Activated naive CD4-positive, alpha-beta T cell treated with anti-CD3 and anti-CD28 coated beads, Interleukin-2, amount 50 U/mL, for 24 hours (primary cell): Measurements from ENCODE around the gene TCEANC2.

Experiments
- H3K27ac Mint-ChIP-seq: one replicate; pipeline ENCODE4 v1.8.0; 2021; ENCODE audit warnings: mild to moderate bottlenecking, mixed read lengths
- H3K27me3 Mint-ChIP-seq: one replicate; pipeline ENCODE4 v1.8.0; 2021; ENCODE audit warnings: mixed read lengths
- H3K36me3 Mint-ChIP-seq: one replicate; pipeline ENCODE4 v1.8.0; 2021; ENCODE audit warnings: mixed read lengths
- H3K4me1 Mint-ChIP-seq: one replicate; pipeline ENCODE4 v1.8.0; 2021; ENCODE audit warnings: mixed read lengths
- H3K4me3 Mint-ChIP-seq: one replicate; pipeline ENCODE4 v1.8.0; 2021; ENCODE audit warnings: mild to moderate bottlenecking, mixed read lengths
- H3K9me3 Mint-ChIP-seq: one replicate; pipeline ENCODE4 v1.8.0; 2021; ENCODE audit warnings: mixed read lengths

The TCEANC2 gene

GRCh38 chr1:54129858-54130257 is 76.5 kb downstream of the TCEANC2 start:
- Mint-ChIP-seq H3K4me3 (no peak overlapping the region), H3K27ac (no peak overlapping the region), H3K9me3 (no peaks in the 10 kb centered on the region), H3K4me1 (no peaks in the 10 kb centered on the region), H3K36me3 (no peaks in the 10 kb centered on the region), H3K27me3 (no peaks in the 10 kb centered on the region)

GRCh38 chr1:54131419-54131818 is 78.0 kb downstream of the TCEANC2 start:
- Mint-ChIP-seq H3K27ac (no peak overlapping the region), H3K27me3 (no peaks in the 10 kb centered on the region), H3K36me3 (no peaks in the 10 kb centered on the region), H3K4me1 (no peaks in the 10 kb centered on the region), H3K9me3 (no peaks in the 10 kb centered on the region), H3K4me3 (no peak overlapping the region)

- Mint-ChIP-seq H3K9me3 (no peaks in the 10 kb centered on the region), H3K36me3 (no peaks in the 10 kb centered on the region), H3K4me3 (no peak overlapping the region), H3K27ac (no peak overlapping the region), H3K4me1 (no peaks in the 10 kb centered on the region), H3K27me3 (no peaks in the 10 kb centered on the region)
These were observed 79.1 kb downstream of the TCEANC2 start for GRCh38 chr1:54132495-54132894.

GRCh38 chr1:54134295-54134694 is 80.9 kb downstream of the TCEANC2 start:
- H3K9me3 Mint-ChIP-seq, result no peaks in the 10 kb centered on the region
- H3K27ac Mint-ChIP-seq, result no peak overlapping the region
- H3K4me3 Mint-ChIP-seq, result no peak overlapping the region
- no peaks in the 10 kb centered on the region for H3K27me3 Mint-ChIP-seq
- H3K36me3 Mint-ChIP-seq, result no peaks in the 10 kb centered on the region
- no peaks in the 10 kb centered on the region for H3K4me1 Mint-ChIP-seq

GRCh38 chr1:54135436-54136120 is 82.2 kb downstream of the TCEANC2 start:
- Mint-ChIP-seq H3K4me3 (no peak overlapping the region), H3K27me3 (no peaks in the 10 kb centered on the region), H3K36me3 (no peaks in the 10 kb centered on the region), H3K9me3 (no peaks in the 10 kb centered on the region), H3K4me1 (no peaks in the 10 kb centered on the region), H3K27ac (no peak overlapping the region)

GRCh38 chr1:54136269-54136896 is 83.0 kb downstream of the TCEANC2 start:
- Mint-ChIP-seq H3K9me3 (no peaks in the 10 kb centered on the region), H3K4me3 (no peak overlapping the region), H3K4me1 (no peaks in the 10 kb centered on the region), H3K27me3 (no peaks in the 10 kb centered on the region), H3K36me3 (no peaks in the 10 kb centered on the region), H3K27ac (no peak overlapping the region)

- Mint-ChIP-seq H3K4me1 (no peaks in the 10 kb centered on the region), H3K27ac (no peak overlapping the region), H3K36me3 (no peaks in the 10 kb centered on the region), H3K4me3 (no peak overlapping the region), H3K9me3 (no peaks in the 10 kb centered on the region), H3K27me3 (no peaks in the 10 kb centered on the region)
These were observed 83.6 kb downstream of the TCEANC2 start for GRCh38 chr1:54136963-54137533.

GRCh38 chr1:54137534-54138061 is 84.2 kb downstream of the TCEANC2 start:
- H3K4me3 Mint-ChIP-seq, result no peak overlapping the region
- no peaks in the 10 kb centered on the region for H3K27me3 Mint-ChIP-seq
- no peaks in the 10 kb centered on the region for H3K36me3 Mint-ChIP-seq
- no peaks in the 10 kb centered on the region for H3K4me1 Mint-ChIP-seq
- H3K9me3 Mint-ChIP-seq, result no peaks in the 10 kb centered on the region
- no peak overlapping the region for H3K27ac Mint-ChIP-seq

- Mint-ChIP-seq H3K36me3 (no peaks in the 10 kb centered on the region), H3K27me3 (no peaks in the 10 kb centered on the region), H3K9me3 (no peaks in the 10 kb centered on the region), H3K4me3 (no peak overlapping the region), H3K27ac (no peak overlapping the region), H3K4me1 (no peaks in the 10 kb centered on the region)
These were observed 85.6 kb downstream of the TCEANC2 start for GRCh38 chr1:54138994-54139393.

- Mint-ChIP-seq H3K36me3 (no peaks in the 10 kb centered on the region), H3K9me3 (no peaks in the 10 kb centered on the region), H3K27me3 (no peaks in the 10 kb centered on the region), H3K27ac (no peak overlapping the region), H3K4me3 (no peak overlapping the region), H3K4me1 (no peaks in the 10 kb centered on the region)
These were observed 86.3 kb downstream of the TCEANC2 start for GRCh38 chr1:54139711-54140110.

- no peaks in the 10 kb centered on the region for H3K27me3 Mint-ChIP-seq
These were observed 88.9 kb downstream of the TCEANC2 start for GRCh38 chr1:54142146-54142900.

GRCh38 chr1:54144366-54144765 is 91.0 kb downstream of the TCEANC2 start:
- Mint-ChIP-seq H3K36me3 (no peaks in the 10 kb centered on the region), H3K9me3 (no peaks in the 10 kb centered on the region), H3K27me3 (no peaks in the 10 kb centered on the region), H3K4me3 (no peak overlapping the region), H3K4me1 (no peaks in the 10 kb centered on the region), H3K27ac (peak overlapping the region; percentile 57)

More at GRCh38 chr1:54142146-54142900, 88.9 kb downstream of the TCEANC2 start:
- Mint-ChIP-seq H3K4me3 (no peak overlapping the region), H3K9me3 (no peaks in the 10 kb centered on the region), H3K36me3 (no peaks in the 10 kb centered on the region), H3K27ac (no peak overlapping the region), H3K4me1 (no peaks in the 10 kb centered on the region)

GRCh38 chr1:54149734-54150133 is 96.3 kb downstream of the TCEANC2 start:
- no peaks in the 10 kb centered on the region for H3K27me3 Mint-ChIP-seq
- H3K4me3 Mint-ChIP-seq, result no peak overlapping the region
- H3K4me1 Mint-ChIP-seq, result no peaks in the 10 kb centered on the region
- no peak overlapping the region for H3K27ac Mint-ChIP-seq
- no peaks in the 10 kb centered on the region for H3K9me3 Mint-ChIP-seq
- H3K36me3 Mint-ChIP-seq, result no peaks in the 10 kb centered on the region

- no peaks in the 10 kb centered on the region for H3K4me1 Mint-ChIP-seq
- no peak overlapping the region for H3K27ac Mint-ChIP-seq
- H3K36me3 Mint-ChIP-seq, result no peaks in the 10 kb centered on the region
- H3K27me3 Mint-ChIP-seq, result no peaks in the 10 kb centered on the region
- no peaks in the 10 kb centered on the region for H3K9me3 Mint-ChIP-seq
- no peak overlapping the region for H3K4me3 Mint-ChIP-seq
These were observed 97.6 kb downstream of the TCEANC2 start for GRCh38 chr1:54151013-54151412.

- Mint-ChIP-seq H3K4me3 (no peak within 1 kb of the TSS), H3K36me3 (no peaks in the 10 kb centered on the region), H3K4me1 (no peaks in the 10 kb centered on the region), H3K9me3 (no peaks in the 10 kb centered on the region), H3K27ac (no peak within 1 kb of the TSS), H3K27me3 (no peaks in the 10 kb centered on the region)
These were observed 99.3 kb downstream of the TCEANC2 start, which contains the start of gene CDCP2 for GRCh38 chr1:54152696-54153095. Gene CDCP2, minus strand, starts transcription at chr1:54153000. Its CDS starts 78 bp downstream, at chr1:54152922.
